ENCODE measurements around the gene POU3F1.
"Not testable (repeated sequence)": the region's sequence is repeated elsewhere in the genome, so short reads cannot be mapped to it uniquely, and the experiment has no call there.

POU3F1 gene

DNA sequence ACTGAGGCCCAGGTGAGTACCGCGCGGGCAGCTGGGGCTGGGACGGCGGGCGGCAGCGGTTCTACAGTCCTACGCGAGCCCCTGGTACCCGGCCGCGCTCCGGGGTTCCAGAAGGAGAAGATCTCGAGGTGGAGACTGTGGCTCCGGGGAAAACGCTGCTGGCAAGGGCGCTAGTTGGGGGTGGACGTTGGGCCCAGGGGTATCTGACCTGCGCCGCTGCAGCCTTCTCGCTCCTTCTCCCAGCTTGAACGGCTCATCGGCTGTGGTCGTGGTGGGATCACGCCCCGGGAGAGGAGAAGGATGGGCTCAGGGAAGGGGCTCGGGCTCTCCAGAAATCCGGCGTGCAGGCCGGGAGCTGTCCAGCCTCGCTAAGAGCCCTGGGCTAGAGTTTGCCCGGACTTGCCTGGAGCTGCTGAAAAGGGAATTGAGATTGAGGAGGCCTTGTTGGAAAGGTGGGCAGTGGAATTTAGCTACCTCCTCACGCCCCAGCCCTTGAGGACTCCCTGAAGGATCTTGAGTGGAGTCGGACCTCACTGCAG lies 1.1 kb upstream of the POU3F1 start:
- DNase-seq (ENCODE audit: low read depth), result no peak

DNA sequence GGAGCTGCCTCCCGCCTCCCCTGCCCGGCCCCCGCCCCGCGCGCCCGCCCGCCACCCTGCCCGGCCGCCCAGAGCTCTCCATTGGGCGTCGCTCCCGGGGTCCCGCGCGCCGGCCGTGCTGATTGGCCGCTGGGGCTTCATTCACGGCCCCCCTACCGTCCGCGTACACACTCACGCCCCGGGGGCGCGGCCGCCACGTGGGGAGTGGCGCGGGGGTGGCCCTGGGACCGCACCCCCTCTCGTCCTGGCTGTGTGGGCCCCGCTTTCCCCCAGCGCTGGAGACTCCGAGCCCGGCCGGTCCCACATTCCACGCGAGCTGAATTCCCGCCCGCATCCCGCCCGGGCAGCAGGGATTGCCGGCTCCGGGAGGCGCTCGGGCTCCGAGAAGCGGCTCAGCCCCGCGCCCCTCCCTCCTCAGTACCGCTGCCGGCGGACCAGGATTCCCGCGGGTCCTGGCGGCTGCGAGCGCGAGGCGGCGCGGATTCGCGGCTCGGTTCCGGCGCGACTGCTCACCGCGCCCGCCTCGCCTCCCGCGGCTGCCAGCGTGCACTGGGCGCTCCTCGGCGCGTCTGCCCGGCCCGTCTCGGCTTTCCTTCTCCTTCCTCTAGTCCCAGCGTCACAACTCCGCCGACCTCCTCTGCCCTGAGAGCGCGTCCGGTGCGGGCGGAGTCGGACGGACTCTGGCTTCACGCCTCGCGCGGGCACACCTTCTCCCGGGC lies 450 bp upstream of the POU3F1 start:
- DNase-seq (ENCODE audit: low read depth), result no peak

DNA sequence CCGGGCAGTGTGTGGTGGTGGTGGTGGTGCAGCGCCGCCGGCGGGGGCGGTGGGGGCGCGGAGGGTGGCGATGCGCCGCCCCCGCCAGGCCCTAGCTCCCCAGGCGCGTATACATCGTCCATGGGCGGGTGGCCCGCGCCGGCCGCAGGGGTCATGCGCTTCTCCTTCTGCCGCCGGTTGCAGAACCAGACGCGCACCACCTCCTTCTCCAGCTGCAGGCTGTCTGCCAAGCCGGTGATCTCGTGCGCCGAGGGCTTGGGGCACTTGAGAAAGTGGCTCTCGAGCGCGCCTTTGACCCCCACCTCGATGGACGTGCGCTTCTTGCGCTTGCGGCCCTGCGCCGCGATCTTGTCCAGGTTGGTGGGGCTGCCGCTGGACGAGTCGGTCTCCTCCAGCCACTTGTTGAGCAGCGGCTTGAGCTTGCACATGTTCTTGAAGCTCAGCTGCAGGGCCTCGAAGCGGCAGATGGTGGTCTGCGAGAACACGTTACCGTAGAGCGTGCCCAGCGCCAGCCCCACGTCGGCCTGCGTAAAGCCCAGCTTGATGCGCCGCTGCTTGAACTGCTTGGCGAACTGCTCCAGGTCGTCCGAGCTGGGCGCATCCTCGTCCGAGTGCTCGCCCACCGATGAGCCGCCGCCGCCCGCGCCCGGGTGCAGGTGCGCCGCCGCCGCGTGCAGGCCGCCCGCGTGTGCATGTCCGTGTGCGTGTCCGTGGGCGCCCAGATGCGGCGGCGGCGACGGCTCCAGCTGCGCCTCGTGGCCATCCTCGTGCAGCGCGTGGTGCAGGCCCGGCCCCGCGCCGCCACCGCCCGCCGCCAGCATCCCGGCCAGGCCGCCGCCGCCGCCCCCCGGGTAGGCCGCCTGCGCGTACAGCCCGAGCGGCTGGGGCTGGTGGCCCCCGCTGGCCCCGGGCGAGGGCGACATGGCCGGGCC lies 926 bp downstream of the POU3F1 start:
- no peak for DNase-seq (ENCODE audit: low read depth)

DNA sequence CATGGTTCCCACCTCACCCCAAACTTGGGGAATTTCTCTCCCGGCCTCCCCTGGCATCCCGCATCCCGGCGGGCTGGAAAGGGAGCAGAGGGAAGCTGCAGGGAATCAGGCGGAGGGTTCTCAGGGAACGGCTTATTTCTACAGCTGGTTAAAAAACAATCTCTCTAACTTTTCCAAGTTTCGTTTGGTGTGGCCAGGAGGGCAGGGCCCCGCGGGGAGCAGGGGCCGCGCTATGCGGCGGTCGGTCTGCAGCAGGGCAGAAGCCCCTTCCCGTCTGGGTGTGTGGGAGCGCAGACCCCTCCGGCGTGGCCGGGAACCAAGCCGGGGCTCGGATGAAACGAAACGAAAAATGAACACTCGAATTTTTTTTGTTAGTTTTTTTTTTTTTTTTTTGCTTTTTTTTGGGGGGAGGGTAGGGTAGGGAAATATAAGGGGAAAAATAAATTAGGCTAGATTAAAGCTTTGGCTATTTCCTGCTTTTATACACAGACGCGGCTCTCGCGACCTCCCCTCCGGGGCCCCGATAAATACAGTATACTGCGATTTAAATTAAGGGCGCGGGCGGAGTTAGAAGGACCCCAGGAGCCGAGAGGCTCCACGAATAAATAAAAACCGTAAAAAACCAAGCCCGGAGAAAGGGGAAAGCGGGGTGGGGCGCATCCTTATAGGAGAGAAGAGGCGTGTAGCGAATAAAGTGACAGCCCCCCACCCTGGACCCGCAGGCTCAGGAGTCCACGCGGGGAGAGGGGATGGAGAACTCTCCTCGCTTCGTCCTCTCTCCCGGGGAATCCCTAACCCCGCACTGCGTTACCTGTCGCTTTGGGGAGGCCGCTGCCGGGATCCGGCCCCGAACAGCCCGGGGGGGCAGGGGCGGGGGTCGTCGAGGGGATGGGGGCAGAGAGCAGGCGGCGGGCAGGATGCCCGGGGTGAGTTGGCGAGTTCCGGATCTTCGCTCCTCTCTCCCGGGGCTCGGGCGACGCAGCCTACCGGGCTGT lies 2.1 kb downstream of the POU3F1 start:
- DNase-seq (ENCODE audit: low read depth), result no peak

DNA sequence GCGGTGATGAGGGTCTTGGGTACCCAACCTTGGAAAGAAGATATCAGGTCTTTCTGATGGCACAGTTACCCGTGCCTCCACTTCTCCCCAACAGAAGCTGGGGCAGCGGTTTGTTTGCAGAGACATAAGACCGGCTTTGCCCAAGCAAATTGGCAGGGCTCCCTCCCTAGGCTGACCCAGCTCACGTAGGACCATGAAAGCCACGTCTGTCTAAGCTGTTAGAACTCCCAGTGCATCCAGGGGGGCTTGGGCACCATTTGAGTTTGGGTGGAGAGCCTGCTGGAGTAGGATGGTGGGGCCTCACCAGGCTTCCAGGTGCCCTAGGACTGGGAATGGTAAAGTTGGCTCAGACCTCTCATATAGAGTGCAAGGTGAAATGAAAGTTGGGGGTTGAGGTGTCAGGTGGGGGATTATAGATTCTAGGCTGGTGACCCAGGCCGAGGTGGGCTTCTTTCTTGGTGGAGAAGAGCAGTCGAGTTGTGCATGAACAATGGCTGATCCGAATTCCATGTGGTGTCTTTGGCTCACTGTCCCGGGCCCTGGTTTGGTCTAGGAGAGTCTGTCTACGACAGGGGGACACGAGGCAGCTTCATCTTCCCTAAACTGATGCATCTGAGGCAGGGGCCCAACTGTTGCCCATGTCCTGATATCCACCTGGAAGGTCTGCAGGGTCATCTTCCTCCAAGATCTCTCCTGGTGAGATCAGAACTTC lies 3.4 kb downstream of the POU3F1 start:
- no peak for DNase-seq (ENCODE audit: low read depth)

DNA sequence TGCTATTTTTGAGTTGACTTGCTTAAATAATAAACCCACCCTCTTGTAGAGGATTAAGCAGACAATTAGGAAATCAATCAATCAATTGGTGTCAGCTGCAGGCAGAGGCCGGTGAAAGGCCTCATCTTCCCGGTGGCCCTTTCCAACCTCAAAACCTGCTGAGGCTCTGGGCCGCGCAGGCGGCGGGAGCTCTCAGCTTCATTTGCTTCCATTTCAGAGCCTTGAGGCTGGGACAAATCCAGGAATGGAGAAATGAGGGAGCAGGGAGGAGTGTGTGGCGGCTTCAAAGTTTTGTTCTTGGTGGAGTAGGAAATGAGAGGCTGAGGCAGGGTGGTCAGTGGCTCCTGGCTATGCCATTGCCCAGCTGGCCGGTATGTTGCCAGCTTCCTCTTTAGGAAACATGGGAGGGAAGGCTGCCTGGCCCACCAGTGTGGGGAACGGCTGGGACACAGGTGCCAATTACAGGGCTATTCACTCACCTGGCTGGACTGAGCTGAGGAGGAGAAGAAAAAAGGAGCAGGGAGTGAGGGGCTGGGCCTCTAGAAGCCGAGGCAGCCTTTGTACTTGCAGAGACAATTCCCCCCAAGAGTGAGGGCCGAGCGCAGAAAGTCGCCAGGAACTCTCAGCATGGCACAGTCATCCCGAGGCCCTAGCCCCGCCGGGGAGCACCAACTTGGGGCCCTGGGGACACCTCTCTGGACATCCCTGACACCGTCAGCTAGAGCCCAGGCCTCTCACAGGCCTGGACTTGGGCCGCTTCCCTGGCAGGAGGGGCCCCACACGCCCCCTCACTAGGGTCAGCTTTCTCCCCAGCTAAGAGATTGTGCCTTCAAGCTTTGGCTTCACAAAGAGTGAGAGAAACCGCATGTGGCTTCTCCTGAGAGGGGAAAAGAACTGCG lies 4.4 kb downstream of the POU3F1 start:
- no peak for DNase-seq (ENCODE audit: low read depth)

DNA sequence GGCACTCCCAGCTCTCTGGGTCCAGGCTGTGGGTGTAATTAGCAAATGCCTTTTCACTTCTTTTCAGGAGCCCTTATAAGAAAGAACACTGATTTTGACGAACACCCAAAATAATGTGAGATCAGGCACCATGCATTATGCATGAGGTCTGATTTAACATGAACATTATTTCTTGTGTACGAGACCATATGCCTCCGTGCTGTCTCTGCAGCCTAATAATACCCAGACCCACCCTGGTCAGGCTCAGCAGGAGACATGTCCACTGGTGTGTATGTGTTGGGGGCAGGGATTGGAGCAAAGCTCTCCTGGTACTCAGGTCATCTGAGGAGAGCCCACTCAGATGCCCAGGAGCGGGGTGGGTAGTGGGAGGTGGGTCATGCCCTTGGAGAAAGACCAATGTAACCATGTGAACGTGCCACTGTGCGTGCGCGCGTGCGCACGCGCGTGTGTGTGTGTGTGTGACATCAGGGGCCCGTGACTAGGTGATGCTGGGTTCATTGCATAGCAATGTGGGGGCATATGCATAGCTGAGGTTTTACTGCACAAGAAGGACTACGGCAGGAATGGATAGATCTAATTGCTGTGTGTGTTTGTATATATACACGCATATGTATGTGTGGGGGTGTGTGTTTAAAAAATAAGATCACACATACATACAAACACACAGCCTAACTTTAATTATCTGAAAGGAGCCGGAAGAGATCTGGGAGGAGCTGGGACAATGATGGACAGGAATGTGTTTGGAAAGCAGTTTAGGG lies 7.1 kb downstream of the POU3F1 start:
- no peak for DNase-seq (ENCODE audit: low read depth)

DNA sequence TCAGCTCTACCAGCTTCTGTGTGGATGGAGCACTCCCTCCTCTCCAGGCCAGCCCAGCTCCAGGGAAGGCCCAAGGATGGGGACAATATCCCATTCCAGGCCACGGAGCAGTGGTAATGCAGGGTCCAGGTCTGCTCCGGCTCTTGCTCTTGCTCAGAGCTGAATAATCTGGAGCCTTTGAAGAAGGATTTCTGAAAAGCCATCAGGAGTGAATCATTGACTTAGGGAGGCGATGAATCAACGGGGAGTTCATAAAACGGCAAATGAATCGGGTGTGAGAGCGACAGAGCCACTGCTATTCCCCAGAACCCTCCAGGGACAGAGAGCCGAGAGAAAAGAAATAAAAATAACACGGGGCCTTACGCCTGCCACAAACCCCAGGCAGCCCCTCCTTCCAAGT lies 7.7 kb downstream of the POU3F1 start:
- no peak for DNase-seq (ENCODE audit: low read depth)

DNA sequence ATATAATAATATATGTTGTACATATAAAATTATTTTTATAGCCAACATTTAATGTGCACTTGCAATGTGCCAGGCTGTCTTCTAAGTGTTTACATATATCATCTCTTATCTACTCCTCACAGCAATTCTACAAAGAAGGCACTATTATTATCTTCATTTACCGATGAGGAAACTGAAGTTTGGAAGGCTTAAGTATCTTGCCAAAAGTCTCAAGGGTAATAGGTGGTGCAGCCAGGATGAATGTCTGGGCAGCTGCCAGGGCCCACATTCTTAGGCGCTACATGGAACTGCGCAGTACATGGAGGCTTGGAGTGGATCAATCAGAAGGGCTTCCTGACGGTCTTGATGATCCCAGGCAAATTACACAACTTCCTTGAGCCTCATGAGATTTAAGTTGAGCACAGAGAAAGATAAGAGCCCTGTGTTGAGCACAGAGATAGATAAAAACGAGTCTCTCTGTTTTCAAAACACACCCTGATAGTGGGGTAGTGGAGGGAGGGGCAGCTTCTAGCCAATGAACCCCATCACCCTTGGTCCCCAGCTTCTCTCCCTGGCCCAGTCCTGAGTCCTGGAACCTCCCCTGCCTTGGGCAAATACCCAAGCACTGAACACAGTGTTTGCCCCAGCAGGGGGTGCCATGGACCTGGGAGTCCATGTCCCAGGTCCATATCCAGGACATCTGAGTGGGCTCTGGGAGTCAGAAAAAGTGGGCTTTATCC lies 9.2 kb downstream of the POU3F1 start:
- DNase-seq (ENCODE audit: low read depth), result no peak

DNA sequence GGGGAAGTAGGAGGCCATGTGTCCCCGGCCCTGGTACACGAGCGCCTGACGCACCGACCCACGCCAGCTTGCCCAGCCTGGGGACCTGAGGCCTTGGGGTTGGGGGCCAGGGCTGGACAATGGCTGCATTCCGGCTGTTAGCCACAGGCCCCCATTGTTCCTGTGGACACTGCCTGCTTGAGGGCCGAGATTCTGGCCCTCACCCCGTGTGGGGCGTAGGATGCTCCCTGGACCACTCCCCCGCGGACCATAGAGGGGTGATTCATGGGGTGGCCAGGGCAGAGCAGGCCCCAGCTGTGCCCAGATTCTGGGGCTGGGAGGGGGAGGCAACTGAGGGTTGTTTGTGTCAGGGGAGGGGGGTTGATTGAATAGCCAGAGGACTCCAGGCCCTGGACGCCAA lies 11.7 kb downstream of the POU3F1 start:
- no peak for DNase-seq (ENCODE audit: low read depth)

DNA sequence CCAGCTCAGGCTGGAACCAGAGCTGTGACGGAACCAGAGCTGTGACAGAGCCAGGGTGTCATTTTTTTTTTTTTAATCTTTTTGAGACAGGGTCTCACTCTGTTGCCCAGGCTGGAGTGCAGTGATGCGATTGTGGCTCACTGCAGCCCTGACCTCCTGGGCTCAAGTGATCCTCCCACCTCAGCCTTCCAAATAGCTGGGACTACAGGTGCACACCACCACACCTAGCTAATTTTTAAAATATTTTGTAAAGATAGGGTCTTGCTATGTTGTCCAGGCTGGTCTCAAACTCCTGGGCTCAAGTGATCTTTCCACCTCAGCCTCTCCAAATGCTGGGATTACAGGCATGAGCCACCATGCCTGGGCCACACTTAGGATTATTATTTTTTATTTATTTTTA lies 13.6 kb downstream of the POU3F1 start:
- DNase-seq (ENCODE audit: low read depth), result not testable (repeated sequence)

DNA sequence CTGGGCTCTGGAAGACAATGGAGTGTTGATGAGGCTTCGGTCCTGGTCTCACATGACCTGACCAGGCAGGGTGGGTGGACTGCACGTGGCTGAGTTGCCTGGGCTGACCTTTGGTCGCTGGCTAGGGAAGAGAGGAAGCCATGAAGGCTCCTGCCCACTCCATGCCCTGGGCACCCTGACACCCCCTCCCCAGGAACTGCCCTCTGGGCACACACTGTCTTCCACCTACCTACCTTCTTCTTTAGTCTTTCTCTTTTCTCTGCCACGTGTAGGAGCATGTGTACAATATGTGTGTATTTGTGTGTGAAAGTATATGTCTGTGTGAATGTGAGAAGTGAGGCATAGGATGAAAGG lies 15.1 kb downstream of the POU3F1 start:
- no peak for DNase-seq (ENCODE audit: low read depth)

DNA sequence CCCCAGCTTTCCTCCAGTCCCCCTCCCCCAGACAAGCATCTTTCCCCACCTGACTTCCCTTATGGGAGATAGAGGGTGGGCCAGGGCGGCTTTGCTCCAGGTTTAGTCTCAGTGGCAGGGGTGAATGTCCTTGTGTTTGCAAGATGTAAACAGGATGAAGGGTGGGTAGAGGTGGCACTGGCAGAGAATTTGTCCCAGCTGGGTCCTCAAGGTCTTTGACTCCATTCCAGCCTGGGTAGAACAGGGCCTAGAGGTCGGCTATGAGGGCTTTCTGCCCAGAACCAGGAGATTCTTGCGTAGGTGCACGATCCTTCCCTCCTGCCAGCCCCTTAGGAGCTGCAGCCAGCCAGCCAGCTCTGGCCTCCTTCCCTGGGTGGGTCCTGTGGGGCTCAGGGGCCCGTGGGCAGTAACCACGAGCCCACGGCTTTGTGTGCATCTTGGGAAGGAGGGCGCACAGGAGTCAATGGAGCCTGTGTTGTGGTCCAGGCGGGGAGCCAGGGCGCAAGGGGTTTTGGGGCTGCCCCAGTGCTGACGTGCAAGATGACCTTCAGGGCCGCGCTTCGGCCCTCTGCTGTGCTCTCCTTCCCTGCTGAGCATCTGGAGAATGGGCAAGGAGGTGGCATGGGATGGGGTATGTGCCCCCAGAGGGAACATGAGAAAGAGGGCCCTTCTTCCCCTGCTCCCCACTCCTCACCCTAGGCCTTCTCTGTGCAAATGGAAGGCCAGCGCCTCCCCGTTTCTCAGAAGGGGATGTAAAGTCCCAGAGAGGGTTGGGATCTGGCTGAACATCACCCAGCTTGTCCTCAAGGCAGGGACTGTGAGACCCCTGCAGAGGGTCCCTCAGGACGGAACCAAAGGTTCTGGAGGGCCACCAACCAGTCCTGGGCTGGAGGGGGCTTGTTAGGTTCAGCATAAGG lies 15.7 kb downstream of the POU3F1 start:
- no peak for DNase-seq (ENCODE audit: low read depth)

DNA sequence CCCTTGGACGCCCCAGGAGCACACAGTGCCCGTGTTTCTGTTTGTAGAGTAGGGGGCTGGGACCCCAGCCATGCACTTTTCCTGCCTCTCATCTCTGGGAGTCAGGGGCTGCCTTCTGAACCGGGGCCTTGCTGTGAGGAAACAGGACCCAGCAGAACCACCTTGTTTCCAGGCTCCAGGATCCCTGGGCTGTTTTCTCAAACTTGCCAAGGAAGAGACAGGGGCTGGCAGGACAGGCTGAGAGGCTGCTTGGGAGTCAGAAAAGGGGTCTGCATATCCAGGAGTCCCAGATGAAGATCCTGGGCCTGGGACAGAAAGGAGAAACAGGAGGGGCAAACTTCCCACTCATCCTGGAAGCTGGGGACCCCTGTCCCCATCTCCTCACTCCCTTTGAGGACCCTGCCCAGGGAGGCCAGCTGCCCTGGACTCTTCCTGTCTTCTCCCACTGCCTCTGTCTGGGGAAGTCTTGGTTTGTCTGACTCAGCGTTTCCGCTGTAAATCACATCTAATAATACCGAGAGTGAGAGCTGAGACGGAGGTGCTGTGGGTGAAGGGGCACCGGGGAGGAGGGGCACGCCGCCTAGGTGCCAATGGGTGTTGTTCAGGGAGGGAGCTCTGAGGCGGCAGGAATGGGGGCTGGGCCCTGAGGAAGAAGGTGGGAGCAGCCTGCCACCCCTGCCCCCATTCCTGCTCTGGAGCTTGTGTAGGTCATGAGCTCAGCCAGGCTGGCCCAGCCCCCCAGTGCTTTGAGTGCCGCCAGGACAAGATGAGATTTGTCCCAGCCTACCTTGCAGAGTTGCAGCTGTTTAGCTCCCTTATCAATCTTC lies 16.7 kb downstream of the POU3F1 start:
- DNase-seq (ENCODE audit: low read depth), result no peak

DNA sequence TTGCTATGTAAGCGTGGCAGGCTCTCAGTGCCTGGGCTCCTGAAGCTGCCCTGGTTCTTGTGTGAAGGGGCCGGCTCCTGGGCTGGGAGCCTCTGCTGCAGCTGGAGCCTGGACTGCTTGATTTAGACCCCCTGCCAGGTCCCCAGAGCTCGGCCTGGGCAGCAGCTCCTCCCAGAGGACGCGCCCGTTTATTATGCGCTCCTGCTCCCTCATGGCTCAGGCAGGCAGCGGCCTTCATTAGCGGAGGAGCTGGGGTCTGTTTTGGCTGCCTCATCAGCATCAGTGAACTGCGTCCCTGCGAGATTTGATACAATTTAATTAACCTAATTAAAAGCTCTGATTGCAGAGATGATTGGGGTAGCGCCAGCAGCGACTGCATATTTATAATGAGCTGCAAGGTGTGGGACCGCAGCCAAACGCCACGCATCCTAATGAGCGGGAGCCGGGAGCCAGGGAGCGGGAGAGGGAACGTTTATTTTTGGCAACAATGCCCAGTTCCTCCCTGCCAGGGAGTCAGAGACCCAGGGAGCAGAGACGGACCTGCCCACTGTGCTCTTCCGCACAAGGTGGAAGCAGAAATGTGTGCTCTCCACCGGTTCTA lies 17.4 kb downstream of the POU3F1 start:
- DNase-seq (ENCODE audit: low read depth), result no peak

DNA sequence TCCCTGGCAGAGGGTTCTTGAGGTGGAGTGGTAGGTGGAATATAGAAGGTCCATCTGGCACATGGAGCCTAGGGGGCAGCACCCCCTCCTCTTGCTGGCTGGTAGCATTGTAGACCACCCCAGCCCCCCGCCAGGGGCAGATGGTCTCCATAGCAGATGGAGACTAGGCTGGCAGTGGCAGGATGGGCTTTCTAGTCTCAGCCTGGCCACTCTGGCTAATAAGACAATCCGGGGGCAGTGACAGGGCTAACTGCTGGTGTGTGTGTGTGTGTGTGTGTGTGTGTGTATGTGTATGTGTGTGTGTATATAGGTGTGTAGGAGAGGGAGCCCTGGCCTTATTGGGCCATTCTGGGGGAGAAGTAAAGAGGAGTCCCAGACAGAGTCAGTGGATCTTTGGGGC lies 17.9 kb downstream of the POU3F1 start:
- no peak for DNase-seq (ENCODE audit: low read depth)
